HepG2 (cell line): Measurements from ENCODE around the gene AIF1. TPM values are rescaled to one million over a fixed set of nuclear protein-coding genes. Genes with fewer than 3 reads are reported as not detected.

Source experiments
- ATAC-seq: fragments of 200-7000 bp; cut with Tn5 transposase; 3 replicates; pipeline ENCODE4 v1.9.1; 2020; ENCODE audit warnings: mild to moderate bottlenecking, moderate library complexity
- BruUV-seq: library from RNA; stranded (reverse); fragments of 400-500 nt; replicated peaks from 2 replicates; lab custom pipeline; 2021; lab: Mats Ljungman, UMichigan
- CTCF ChIA-PET: fragments of 300-600 bp; formaldehyde crosslinking; extraction: SDS; loops from one replicate; lab custom pipeline; 2021; ENCODE audit warnings: low total read pairs, inconsistent platforms, low intra/inter-chr PET ratio; lab: Yijun Ruan, JAX
- POLR2A ChIA-PET: fragments of 350-600 bp; sonication (Branson Sonifier 250); formaldehyde crosslinking; loops from one replicate; lab custom pipeline; 2020; ENCODE audit warnings: antibody characterized with exemption, inconsistent platforms; lab: Yijun Ruan, JAX
- DNase-seq: peaks from one replicate; pipeline ENCODE4 v3.0.0-alpha.2; 2015; ENCODE audit warnings: low spot score
- FAIRE-seq: peaks from 3 replicates; lab custom pipeline; 2011; peaks lifted over from hg19 to GRCh38; lab: Jason Lieb, UNC
- H2AFZ ChIP-seq: one replicate; pipeline ENCODE4 v1.6.1; 2011; ENCODE audit warnings: low read length, inconsistent platforms
- H3K27ac ChIP-seq: fragments of 300-600 bp; 3 replicates; pipeline ENCODE4 v1.8.0; 2011; ENCODE audit warnings: mixed run types, mild to moderate bottlenecking, mixed read lengths, low read length, inconsistent platforms; ENCODE audit not compliant: insufficient read depth; ENCODE audit errors: extremely low read length
- H3K27me3 ChIP-seq, 2 experiments: fragments of 200-600 bp in 1 of 2; 2 replicates in 1 of 2; 3 replicates in 1 of 2; pipeline versions ENCODE4 v1.6.0 to v1.8.0; 2011; ENCODE audit warnings: low read length in 2 of 2, mild to moderate bottlenecking in 2 of 2, moderate library complexity in 2 of 2, inconsistent platforms in 1 of 2; ENCODE audit not compliant: insufficient read depth in 2 of 2, control insufficient read depth in 1 of 2
- H3K36me3 ChIP-seq, 2 experiments: fragments of 200-600 bp in 1 of 2; replicated peaks in 1 of 2; 2 replicates in 1 of 2; 3 replicates in 1 of 2; pipeline versions ENCODE4 v1.5.1 to v1.8.0; 2011; ENCODE audit warnings: low read length in 2 of 2, inconsistent platforms in 1 of 2; ENCODE audit not compliant: insufficient read depth in 2 of 2, control insufficient read depth in 1 of 2
- H3K4me1 ChIP-seq: 2 replicates; pipeline ENCODE4 v1.5.1; 2012; ENCODE audit warnings: low read length, inconsistent platforms; ENCODE audit not compliant: insufficient read depth
- H3K4me2 ChIP-seq: 2 replicates; pipeline ENCODE4 v1.6.0; 2011; ENCODE audit warnings: low read depth, low read length, inconsistent platforms
- H3K4me3 ChIP-seq, 3 experiments: fragments of 200-600 bp in 1 of 3; sonication (generic), shearing (Covaris generic) in 1 of 3; replicated peaks in 1 of 3; 2 replicates each; pipeline ENCODE4 v1.5.1; 2011 to 2016; ENCODE audit warnings: low read length in 3 of 3, inconsistent platforms in 2 of 3, low read depth in 2 of 3, mild to moderate bottlenecking in 2 of 3, control low read depth in 1 of 3, mixed read lengths in 1 of 3; ENCODE audit not compliant: insufficient read depth in 1 of 3
- H3K79me2 ChIP-seq: one replicate; pipeline ENCODE4 v1.6.1; 2011; ENCODE audit warnings: low read length, inconsistent platforms; ENCODE audit not compliant: insufficient read depth
- H3K9ac ChIP-seq: 2 replicates; pipeline ENCODE4 v1.6.0; 2011; ENCODE audit warnings: mild to moderate bottlenecking, low read depth, low read length, inconsistent platforms; ENCODE audit not compliant: insufficient read depth
- H3K9me3 ChIP-seq: 2 replicates; pipeline ENCODE4 v1.5.1; 2012; ENCODE audit warnings: mild to moderate bottlenecking, low read length
- H4K20me1 ChIP-seq: 2 replicates; pipeline ENCODE4 v1.6.0; 2011; ENCODE audit warnings: inconsistent platforms, mild to moderate bottlenecking, low read length, moderate library complexity; ENCODE audit not compliant: insufficient read depth
- ELF3 ChIP-seq: IDR thresholded peaks from 2 replicates; pipeline ENCODE4 v1.6.1; 2016; ENCODE audit warnings: missing genetic modification reagents, missing compliant biosample characterization
- FOSL1 ChIP-seq: sonication (generic); formaldehyde crosslinking; IDR thresholded peaks from 2 replicates; pipeline ENCODE4 v1.9.0; 2021; ENCODE audit warnings: missing genetic modification reagents, borderline replicate concordance
- GABPA ChIP-seq, 2 experiments: IDR thresholded peaks; 2 replicates each; pipeline ENCODE4 v1.6.1; 2011 to 2016; ENCODE audit warnings: low read depth in 2 of 2, low read length in 1 of 2, missing biosample characterization in 1 of 2, missing genetic modification characterization in 1 of 2
- MED1 ChIP-seq: sonication (generic); formaldehyde crosslinking; IDR thresholded peaks from 2 replicates; pipeline ENCODE4 v1.4.0; 2020; ENCODE audit warnings: missing genetic modification reagents
- MXD4 ChIP-seq: IDR thresholded peaks from 2 replicates; pipeline ENCODE4 v1.6.1; 2016; ENCODE audit warnings: mild to moderate bottlenecking, missing biosample characterization, missing genetic modification reagents
- NR2F2 ChIP-seq: IDR thresholded peaks from 2 replicates; pipeline ENCODE4 v1.6.1; 2012; ENCODE audit warnings: low read depth, inconsistent platforms, borderline replicate concordance
- RNF2 ChIP-seq: fragments of 450-650 bp; conservative IDR thresholded peaks from 2 replicates; pipeline ENCODE4 v1.6.1; 2016; ENCODE audit warnings: low read depth
- SP4 ChIP-seq: sonication (generic); formaldehyde crosslinking; IDR thresholded peaks from 2 replicates; pipeline ENCODE4 v1.8.1; 2023; ENCODE audit warnings: mild to moderate bottlenecking, missing genetic modification reagents
- TEAD3 ChIP-seq: optimal IDR thresholded peaks from 2 replicates; pipeline ENCODE3; 2016; ENCODE audit warnings: borderline replicate concordance
- ZNF160 ChIP-seq: sonication (generic); formaldehyde crosslinking; IDR thresholded peaks from 2 replicates; pipeline ENCODE4 v1.8.0; 2022; ENCODE audit warnings: mild to moderate bottlenecking, inconsistent platforms, missing genetic modification reagents
- ZNF547 ChIP-seq: sonication (generic); formaldehyde crosslinking; IDR thresholded peaks from 2 replicates; pipeline ENCODE4 v1.5.1; 2020; ENCODE audit warnings: mild to moderate bottlenecking, missing genetic modification reagents
- ZNF550 ChIP-seq: sonication (generic); formaldehyde crosslinking; IDR thresholded peaks from 2 replicates; pipeline ENCODE4 v1.4.0; 2020; ENCODE audit warnings: mild to moderate bottlenecking, missing genetic modification reagents, borderline replicate concordance
- ZNF607 ChIP-seq: sonication (generic); formaldehyde crosslinking; IDR thresholded peaks from 2 replicates; pipeline ENCODE4 v1.5.1; 2020; ENCODE audit warnings: missing genetic modification reagents, mild to moderate bottlenecking, borderline replicate concordance
- ZNF652 ChIP-seq: IDR thresholded peaks from 2 replicates; pipeline ENCODE4 v1.6.1; 2016; ENCODE audit warnings: low read depth, borderline replicate concordance
- ZNF7 ChIP-seq: IDR thresholded peaks from 2 replicates; pipeline ENCODE4 v1.6.1; 2016; ENCODE audit warnings: missing biosample characterization, missing genetic modification reagents
- WGBS: methylation state at CpG from one replicate; pipeline ENCODE4 v1.1.6; 2017; ENCODE audit warnings: low lambda C conversion rate; 5-methylcytosine and 5-hydroxymethylcytosine counted together
- in situ Hi-C: cut with HindIII; loops from 2 replicates; pipeline ENCODE4 v1.10.0; 2017; ENCODE audit warnings: low pct_unique_long_range_greater_than_20kb; ENCODE audit not compliant: extremely low pct_ligation_motif_present
- intact Hi-C: fragments of 100-400 bp; cut with micrococcal nuclease; formaldehyde crosslinking; loops from one replicate; pipeline ENCODE4 v1.10.0; 2022; ENCODE audit not compliant: unreplicated experiment
- polyA plus RNA-seq, 8 experiments: library from polyadenylated mRNA; depleted of rRNA in 3 of 8; stranded (reverse) in 7 of 8; unstranded in 1 of 8; fragments of >200 nt; fragmentation: Illumina TruSeq in 4 of 8; extraction: Trizol in 4 of 8; gene quantifications; 2 replicates each; pipeline versions ENCODE4 v1.2.1 to v1.2.3, GENCODE V29; 2011 to 2016; ENCODE audit warnings: low read depth in 4 of 8, missing spikeins in 1 of 8, mixed read lengths in 1 of 8; ENCODE audit not compliant: insufficient read depth in 1 of 8
- total RNA-seq, 5 experiments: library from RNA; depleted of rRNA; stranded (reverse); fragments of >200 nt; fragmentation: Illumina TruSeq; extraction: Trizol; gene quantifications; 2 replicates each; pipeline ENCODE4 v1.2.3, GENCODE V29; 2016; ENCODE audit warnings: low read depth in 1 of 5
- TF ChIP-seq, protein P1 (sequence below): IDR thresholded peaks from 2 replicates; pipeline ENCODE4 v1.6.1; 2016; ENCODE audit warnings: low read depth, missing genetic modification reagents, missing compliant biosample characterization

AIF1 gene
- total and polyA plus RNA-seq, 2 of the 13 experiments (the other 11 are each of a cell fraction or from before 2014, with no cell fraction given): 1.5 TPM; not detected in 1

DNA sequence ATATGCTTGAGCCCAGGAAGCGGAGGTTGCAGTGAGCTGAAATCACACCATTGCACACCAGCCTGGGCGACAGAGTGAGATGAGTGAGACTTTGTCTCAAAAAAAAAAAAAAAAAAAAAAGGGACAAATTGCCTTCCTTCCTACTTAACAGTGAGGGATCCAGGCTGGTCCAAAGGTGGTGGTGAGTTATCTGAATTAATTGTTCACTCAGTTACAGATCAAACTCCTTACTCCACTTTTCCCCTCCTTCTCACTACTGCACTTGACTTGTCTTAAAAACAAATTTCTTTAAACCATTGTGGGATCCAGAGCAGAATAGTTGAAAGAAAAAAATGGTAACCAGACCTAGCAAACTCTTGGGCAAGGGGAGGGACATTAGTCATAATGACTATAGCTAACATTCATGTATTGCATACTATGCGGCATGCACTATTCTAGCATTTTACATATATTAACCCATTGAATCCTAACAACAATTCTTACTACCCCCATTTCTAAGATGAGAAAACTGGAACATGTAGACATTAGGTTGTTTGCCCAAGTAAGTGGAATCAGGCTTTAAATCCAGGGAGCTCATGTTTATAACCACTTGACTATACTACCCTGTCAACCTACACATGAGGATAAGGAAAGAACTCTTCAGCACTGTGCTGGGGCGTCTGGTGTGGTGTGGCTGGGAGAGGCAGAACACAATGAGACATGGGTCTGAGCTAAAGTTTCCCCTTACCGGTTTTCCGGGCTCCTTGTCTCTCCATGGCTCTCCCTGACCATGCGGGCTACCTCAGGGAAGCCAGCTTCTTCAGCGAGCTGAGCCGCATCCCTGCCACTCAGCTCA lies 48.3 kb downstream of the AIF1 start (continued):
- TF ChIP-seq MXD4 (CRISPR knock-in tag): 0 out of 2 replicates have a peak, but pooled peaks have one; percentile 1
- peak; percentile 75; the same call in 1 of the 2 replicates for TF ChIP-seq ZNF652
- no peak for TF ChIP-seq MED1
- TF ChIP-seq GABPA (IDR thresholded peaks at IDR 0.05; ENCODE audit: low read depth, low read length): no peak
- no peak for TF ChIP-seq GABPA (CRISPR knock-in tag; IDR thresholded peaks at IDR 0.05; ENCODE audit: low read depth)

DNA sequence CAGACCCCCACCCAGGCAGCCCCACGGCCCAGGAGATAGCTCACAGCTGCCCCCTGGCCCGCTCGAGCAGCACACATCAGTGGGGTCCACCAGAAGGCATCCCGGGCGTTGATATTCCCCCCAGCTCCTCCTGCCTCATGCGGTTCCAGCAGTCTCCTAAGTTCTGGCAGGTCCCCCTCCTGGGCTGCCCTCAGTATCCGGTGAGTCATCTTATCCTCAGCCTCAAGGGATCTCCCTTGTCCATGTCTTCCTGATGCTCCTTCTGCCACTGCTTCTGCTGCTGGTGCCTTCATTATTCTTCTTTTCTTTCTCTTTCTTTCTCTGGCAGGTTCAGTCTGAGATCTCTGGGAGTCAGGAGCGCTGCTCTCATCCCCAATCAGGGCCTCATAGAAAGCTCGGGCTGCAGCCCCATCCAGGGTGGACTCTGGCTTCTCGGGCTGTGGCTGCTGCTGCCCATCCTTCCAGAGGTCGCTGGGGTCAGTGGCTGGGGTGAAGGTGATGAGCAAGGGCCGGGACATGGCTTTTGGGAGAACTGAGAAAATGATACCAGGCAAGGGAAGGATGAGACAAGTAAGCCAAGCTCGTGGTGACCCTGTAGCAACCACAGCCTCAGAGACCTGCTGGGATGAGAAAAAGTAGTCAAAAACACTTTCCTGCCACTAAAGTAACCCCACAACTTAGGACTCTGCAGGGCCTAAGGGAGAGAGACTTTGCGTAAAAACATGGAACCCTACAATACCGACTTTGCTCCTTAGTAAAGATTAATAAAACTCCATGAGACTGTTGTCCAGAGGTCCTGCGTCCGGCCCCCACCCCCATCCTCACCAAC lies 49.1 kb downstream of the AIF1 start:
- no peak overlapping the region for H2AFZ ChIP-seq
- H3K4me3 ChIP-seq: peak overlapping the region; percentile 69 to 98 (median 71)
- peaks cover 66% of the 10 kb centered on the region for H3K79me2 ChIP-seq
- intact Hi-C loops: no loop called here
- POLR2A ChIA-PET: interaction anchor here (0.8 to 7.4 kb wide), 35 partner anchors 7 to 513 kb away, joined by 3 to 438 read pairs (median 4); partner anchors contain the start of genes ABHD16A, APOM, BAG6 and CFB
- BruUV-seq: TSS peak; percentile 71
- CTCF ChIA-PET: no interaction called here
- ATAC-seq (no peak; the same call in 1 of the 3 replicates), DNase-seq (no peak), FAIRE-seq (no peak)
- peak overlapping the region; percentile 94 for H3K4me2 ChIP-seq
- 28% methylated on average over 17 of the region's 17 CpGs for WGBS
- H3K9ac ChIP-seq: peak overlapping the region; percentile 98
- H3K4me1 ChIP-seq: peaks cover 77% of the 10 kb centered on the region
- no peaks in the 10 kb centered on the region for H3K9me3 ChIP-seq
- peak overlapping the region; percentile 99 for H3K27ac ChIP-seq
- H4K20me1 ChIP-seq: peaks cover 8% of the 10 kb centered on the region; the same call in 1 of the 2 replicates
- no peaks in the 10 kb centered on the region; a peak in 1 of 5 replicates for H3K27me3 ChIP-seq
- peaks cover 17 to 32% of the 10 kb centered on the region in 2 experiments for H3K36me3 ChIP-seq
- in situ Hi-C loops: no loop called here
- TF ChIP-seq, protein P1, sequence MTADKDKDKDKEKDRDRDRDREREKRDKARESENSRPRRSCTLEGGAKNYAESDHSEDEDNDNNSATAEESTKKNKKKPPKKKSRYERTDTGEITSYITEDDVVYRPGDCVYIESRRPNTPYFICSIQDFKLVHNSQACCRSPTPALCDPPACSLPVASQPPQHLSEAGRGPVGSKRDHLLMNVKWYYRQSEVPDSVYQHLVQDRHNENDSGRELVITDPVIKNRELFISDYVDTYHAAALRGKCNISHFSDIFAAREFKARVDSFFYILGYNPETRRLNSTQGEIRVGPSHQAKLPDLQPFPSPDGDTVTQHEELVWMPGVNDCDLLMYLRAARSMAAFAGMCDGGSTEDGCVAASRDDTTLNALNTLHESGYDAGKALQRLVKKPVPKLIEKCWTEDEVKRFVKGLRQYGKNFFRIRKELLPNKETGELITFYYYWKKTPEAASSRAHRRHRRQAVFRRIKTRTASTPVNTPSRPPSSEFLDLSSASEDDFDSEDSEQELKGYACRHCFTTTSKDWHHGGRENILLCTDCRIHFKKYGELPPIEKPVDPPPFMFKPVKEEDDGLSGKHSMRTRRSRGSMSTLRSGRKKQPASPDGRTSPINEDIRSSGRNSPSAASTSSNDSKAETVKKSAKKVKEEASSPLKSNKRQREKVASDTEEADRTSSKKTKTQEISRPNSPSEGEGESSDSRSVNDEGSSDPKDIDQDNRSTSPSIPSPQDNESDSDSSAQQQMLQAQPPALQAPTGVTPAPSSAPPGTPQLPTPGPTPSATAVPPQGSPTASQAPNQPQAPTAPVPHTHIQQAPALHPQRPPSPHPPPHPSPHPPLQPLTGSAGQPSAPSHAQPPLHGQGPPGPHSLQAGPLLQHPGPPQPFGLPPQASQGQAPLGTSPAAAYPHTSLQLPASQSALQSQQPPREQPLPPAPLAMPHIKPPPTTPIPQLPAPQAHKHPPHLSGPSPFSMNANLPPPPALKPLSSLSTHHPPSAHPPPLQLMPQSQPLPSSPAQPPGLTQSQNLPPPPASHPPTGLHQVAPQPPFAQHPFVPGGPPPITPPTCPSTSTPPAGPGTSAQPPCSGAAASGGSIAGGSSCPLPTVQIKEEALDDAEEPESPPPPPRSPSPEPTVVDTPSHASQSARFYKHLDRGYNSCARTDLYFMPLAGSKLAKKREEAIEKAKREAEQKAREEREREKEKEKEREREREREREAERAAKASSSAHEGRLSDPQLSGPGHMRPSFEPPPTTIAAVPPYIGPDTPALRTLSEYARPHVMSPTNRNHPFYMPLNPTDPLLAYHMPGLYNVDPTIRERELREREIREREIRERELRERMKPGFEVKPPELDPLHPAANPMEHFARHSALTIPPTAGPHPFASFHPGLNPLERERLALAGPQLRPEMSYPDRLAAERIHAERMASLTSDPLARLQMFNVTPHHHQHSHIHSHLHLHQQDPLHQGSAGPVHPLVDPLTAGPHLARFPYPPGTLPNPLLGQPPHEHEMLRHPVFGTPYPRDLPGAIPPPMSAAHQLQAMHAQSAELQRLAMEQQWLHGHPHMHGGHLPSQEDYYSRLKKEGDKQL (CRISPR knock-in tag): no peak
- TF ChIP-seq ZNF547 (CRISPR knock-in tag) (peak; percentile 23; the same call in 1 of the 2 replicates), ZNF7 (no peak), SP4 (CRISPR knock-in tag) (no peak; the same call in 1 of the 2 replicates), ZNF550 (CRISPR knock-in tag) (0 out of 2 replicates have a peak, but pooled peaks have one; percentile 18), ZNF607 (CRISPR knock-in tag) (no peak), NR2F2 (peak; percentile 16), ELF3 (peak; percentile 37; the same call in 1 of the 2 replicates), TEAD3 (no peak), FOSL1 (0 out of 2 replicates have a peak, but pooled peaks have one; percentile 6), RNF2 (no peak), ZNF160 (CRISPR knock-in tag) (0 out of 2 replicates have a peak, but pooled peaks have one; percentile 32)
